HAP-1 (cell line): ENCODE measurements around the gene PCDHB10.

Source experiments
- DNase-seq, 2 experiments: peaks; one replicate each; pipeline ENCODE4 v3.0.0-alpha.2; 2016 to 2020; ENCODE audit warnings: low spot score in 2 of 2
- H3K27me3 ChIP-seq: fragments of 250-450 bp; sonication (Bioruptor Pico); 2 replicates; pipeline ENCODE4 v1.5.1; 2020; ENCODE audit warnings: low read depth, mild to moderate bottlenecking, moderate library complexity
- H3K36me3 ChIP-seq: fragments of 250-450 bp; sonication (Bioruptor Pico); replicated peaks from 2 replicates; pipeline ENCODE4 v1.5.1; 2020; ENCODE audit warnings: mild to moderate bottlenecking
- H3K4me1 ChIP-seq: fragments of 250-450 bp; sonication (Bioruptor Pico); 2 replicates; pipeline ENCODE4 v1.5.1; 2020; ENCODE audit warnings: mild to moderate bottlenecking
- H3K4me3 ChIP-seq: fragments of 250-450 bp; sonication (Bioruptor Pico); 2 replicates; pipeline ENCODE4 v1.5.1; 2020; ENCODE audit warnings: mild to moderate bottlenecking, moderate library complexity
- H3K9me3 ChIP-seq: fragments of 250-450 bp; sonication (Bioruptor Pico); 2 replicates; pipeline ENCODE4 v1.5.1; 2020; ENCODE audit warnings: mild to moderate bottlenecking, moderate library complexity
- in situ Hi-C: fragments of 300-500 bp; cut with MboI; formaldehyde crosslinking; loops from 3 replicates; pipeline ENCODE4 v1.14.3; 2020; ENCODE audit warnings: low sequenced_read_pairs, inconsistent platforms, mixed read lengths

The PCDHB10 gene

DNA sequence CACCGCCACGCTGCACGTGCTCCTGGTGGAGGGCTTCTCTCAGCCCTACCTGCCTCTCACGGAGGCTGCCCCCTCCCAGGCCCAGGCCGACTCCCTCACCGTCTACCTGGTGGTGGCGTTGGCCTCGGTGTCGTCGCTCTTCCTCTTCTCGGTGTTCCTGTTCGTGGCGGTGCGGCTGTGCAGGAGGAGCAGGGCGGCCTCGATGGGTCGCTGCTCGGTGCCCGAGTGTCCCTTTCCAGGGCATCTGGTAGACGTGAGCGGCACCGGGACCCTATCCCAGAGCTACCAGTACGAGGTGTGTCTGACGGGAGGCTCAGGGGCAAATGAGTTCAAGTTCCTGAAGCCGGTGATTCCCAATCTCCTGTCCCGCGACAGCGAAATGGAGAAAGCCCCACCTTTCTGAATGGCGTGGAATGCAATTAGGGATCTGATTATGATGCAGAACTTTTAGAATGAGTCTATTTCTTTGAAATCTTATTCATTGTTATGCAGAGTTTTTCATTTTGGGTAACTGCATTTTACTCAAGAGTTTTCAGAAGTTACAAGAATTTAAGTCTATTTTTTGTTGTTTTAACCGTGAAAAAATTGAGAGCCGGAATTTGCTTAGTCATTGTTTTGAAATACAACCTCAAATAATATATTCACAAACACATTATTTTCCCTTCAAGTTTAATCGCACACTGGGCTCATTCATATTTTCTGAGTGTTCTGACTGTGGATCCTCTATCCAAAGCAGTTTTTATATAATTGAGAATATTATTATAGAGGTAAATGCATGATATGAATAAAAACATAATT is 44.6 kb downstream of the PCDHB10 start:
- H3K27me3 ChIP-seq, result no peaks in the 10 kb centered on the region
- H3K4me1 ChIP-seq, result no peaks in the 10 kb centered on the region
- DNase-seq, result no peak
- H3K36me3 ChIP-seq, result no peaks in the 10 kb centered on the region
- no peak overlapping the region for H3K4me3 ChIP-seq
- no peaks in the 10 kb centered on the region for H3K9me3 ChIP-seq
- in situ Hi-C loops, result no loop called here

DNA sequence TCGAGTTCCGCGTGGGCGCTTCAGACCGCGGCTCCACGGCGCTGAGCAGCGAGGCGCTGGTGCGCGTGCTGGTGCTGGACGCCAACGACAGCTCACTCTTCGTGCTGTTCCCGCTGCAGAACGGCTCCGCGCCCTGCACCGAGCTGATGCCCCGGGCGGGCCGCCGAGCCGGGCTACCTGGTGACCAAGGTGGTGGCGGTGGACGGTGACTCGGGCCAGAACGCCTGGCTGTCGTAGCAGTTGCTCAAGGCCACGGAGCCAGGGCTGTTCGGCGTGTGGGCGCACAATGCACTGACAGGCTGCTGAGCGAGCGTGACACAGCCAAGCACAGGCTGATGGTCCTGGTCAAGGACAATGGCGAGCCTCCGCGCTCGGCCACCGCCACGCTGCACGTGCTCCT is 49.3 kb downstream of the PCDHB10 start:
- in situ Hi-C loops, result no loop called here
- no peak overlapping the region for H3K4me3 ChIP-seq
- H3K4me1 ChIP-seq, result no peaks in the 10 kb centered on the region

More for the DNA sequence above, 49.3 kb downstream of the PCDHB10 start:
- Histone ChIP-seq H3K36me3 (no peaks in the 10 kb centered on the region), H3K27me3 (no peaks in the 10 kb centered on the region), H3K9me3 (no peaks in the 10 kb centered on the region)
- no peak for DNase-seq
